GM12864 (cell line): Measurements from ENCODE around the gene PLXDC2.

Experiments used
- DNase-seq: peaks from one replicate; pipeline ENCODE4 v3.0.0-alpha.2; 2011; ENCODE audit warnings: low read depth
- H3K4me3 ChIP-seq: 2 replicates; pipeline ENCODE4 v1.5.1; 2011; ENCODE audit warnings: mild to moderate bottlenecking, low read depth, low read length, control low read depth
- TF ChIP-seq, protein P1 (sequence below): IDR thresholded peaks from 2 replicates; pipeline ENCODE4 v1.5.1; 2011; ENCODE audit warnings: low read depth, mild to moderate bottlenecking, moderate library complexity, low read length, control low read depth, inconsistent platforms; ENCODE audit errors: missing control alignments

PLXDC2 gene

DNA sequence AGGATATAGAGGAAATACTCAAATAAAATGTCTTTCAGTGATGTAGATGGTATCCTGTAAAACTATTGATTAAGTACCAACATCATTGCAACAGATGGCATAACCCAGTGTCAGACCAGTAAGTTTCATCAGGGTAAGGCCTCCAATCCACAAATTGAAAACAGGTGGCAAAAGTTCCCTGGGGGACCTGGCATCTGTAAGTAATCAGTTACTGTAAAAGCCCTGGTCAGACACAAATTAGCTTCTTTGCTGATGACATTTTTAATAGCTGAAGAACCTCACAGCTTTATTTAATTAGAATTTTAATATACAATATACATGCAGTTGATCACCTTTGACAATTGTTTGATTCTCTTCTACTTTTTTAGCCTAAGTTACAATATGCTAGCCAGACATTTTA, 152.5 kb downstream of the PLXDC2 start:
- H3K4me3 ChIP-seq = no peak overlapping the region
- no peak for DNase-seq
- TF ChIP-seq, protein P1, sequence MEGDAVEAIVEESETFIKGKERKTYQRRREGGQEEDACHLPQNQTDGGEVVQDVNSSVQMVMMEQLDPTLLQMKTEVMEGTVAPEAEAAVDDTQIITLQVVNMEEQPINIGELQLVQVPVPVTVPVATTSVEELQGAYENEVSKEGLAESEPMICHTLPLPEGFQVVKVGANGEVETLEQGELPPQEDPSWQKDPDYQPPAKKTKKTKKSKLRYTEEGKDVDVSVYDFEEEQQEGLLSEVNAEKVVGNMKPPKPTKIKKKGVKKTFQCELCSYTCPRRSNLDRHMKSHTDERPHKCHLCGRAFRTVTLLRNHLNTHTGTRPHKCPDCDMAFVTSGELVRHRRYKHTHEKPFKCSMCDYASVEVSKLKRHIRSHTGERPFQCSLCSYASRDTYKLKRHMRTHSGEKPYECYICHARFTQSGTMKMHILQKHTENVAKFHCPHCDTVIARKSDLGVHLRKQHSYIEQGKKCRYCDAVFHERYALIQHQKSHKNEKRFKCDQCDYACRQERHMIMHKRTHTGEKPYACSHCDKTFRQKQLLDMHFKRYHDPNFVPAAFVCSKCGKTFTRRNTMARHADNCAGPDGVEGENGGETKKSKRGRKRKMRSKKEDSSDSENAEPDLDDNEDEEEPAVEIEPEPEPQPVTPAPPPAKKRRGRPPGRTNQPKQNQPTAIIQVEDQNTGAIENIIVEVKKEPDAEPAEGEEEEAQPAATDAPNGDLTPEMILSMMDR = no peak

DNA sequence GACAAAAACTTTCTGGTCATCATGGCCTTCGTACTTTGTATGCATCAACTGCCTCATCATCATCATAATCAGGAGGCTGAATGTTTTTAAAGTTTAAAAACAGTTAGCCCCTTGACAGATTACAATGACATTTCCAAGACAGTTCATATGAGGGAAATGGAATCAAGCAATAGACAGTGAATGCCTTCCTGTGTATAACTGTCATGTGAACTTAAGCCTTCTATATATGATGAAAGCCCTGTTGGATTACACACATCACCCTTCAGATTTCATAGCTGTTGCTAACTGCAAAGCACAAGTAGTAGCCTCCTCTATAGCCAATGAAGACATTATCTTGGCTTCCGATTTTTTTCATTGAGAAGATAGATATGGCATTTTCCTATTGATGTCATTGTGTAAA, 154.0 kb downstream of the PLXDC2 start:
- DNase-seq = no peak
- TF ChIP-seq, protein P1 = no peak
- H3K4me3 ChIP-seq = no peak overlapping the region

DNA sequence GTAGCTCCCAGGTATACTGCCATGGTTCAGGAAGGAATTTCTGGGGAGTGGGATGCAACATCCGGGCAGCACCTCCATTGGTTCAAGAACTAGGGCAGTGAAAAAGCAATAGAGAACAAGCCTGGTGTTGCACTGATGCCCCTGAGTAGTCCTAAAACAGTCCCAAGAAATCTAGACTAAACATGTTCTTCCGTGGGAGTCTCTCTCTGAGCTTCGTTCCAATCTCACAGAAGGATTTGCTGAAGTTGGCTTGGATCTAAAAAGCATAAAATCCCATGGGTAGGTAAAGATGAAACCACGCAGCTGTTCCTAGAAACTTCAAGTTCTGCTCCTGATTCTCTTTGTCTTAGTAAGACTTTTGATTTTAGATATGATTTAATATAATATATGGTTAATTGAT, 154.5 kb downstream of the PLXDC2 start:
- no peak overlapping the region for H3K4me3 ChIP-seq
- TF ChIP-seq, protein P1 = no peak
- DNase-seq = no peak

DNA sequence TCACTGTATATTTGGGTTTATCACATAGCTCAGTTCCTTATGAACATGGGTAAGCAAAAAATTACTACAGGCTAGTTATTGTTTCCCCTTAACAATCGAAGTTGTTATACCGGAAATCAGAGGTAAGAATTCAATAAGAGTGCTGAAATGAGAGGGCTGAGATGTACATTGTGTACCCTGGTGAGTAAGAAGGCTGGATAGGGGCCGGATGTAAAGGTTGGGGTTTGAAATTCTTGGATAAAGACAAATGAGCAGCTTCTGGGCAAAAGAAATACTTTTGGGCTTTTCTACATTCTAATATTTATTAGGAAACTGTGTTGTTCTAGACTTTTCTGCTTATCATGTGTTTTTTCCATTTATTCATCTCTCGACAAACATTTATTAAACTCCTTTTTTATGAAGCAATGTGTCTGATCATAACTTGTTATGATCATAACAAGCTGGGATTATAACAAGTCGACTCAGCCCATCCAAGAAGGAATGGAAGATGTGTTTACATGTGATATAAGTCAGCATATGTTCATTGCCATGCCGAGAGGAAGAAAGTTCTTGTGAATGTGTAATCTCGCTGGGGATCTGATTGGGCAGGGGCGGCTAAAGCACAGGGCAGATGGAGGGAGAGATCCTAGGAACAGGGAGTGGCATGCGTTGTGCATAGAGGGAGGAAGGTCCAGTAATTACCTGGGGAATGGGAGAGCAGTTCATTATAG, 155.3 kb downstream of the PLXDC2 start:
- H3K4me3 ChIP-seq = no peak overlapping the region
- DNase-seq = no peak
- TF ChIP-seq, protein P1 = no peak

DNA sequence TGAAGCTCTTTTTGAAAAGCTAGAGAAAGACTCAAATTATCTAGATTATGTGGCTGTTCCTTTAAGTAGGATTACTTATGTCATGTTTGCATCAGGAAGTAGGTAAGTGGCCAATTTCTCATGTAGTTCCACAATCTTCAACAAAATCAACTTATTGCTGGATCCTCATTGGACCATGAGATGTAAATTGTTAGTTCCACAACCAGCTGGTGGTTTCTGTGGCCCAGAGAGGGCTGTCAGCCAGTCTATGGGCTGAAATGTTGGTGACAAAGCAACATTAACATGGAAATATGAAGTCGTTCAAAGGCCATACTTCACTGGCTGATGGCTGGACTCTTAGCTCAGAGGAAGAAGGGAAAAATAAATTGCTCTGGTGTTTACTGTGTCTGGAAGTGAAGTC, 157.9 kb downstream of the PLXDC2 start:
- no peak overlapping the region for H3K4me3 ChIP-seq
- TF ChIP-seq, protein P1 = no peak
- no peak for DNase-seq

DNA sequence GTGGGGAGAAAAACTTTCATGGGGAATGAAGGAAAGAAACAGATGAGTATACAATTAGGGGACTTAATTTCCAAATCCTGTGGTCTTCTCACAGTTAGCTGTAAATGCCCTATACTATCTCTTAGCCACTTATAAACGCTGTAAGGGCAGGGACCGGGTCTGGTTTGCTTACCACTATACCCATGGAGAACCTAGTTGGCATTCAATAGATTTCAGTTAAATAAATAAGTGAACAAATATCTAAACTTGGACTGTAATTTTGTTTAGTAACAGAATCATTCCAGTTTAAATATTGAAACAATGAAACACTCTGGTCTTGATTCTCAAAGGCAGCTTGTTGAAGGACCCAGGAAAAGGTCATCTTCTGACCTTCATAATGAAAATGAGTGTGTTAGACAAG, 158.3 kb downstream of the PLXDC2 start:
- no peak for DNase-seq
- TF ChIP-seq, protein P1 = no peak
- no peak overlapping the region for H3K4me3 ChIP-seq

DNA sequence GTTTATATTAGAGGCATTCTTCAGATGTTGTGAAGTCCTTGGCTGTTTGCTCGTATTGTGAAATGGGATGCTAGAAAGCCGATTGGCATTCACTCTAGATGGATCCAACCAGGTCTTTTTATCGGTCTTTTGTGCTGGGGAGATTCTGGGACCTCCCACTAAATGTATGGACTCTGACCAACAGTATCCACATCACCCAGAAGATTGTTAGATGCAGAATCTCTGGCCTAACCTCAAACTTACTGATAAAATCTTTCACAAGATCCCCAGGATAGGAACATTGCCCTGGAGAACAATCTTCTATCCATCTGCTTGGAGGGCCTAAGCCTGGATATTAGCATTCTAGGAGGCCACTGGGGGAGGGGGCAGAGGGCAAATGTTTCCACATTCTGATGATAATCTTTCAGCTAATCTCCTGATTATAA, 160.9 kb downstream of the PLXDC2 start:
- H3K4me3 ChIP-seq = no peak overlapping the region
- TF ChIP-seq, protein P1 = no peak
- no peak for DNase-seq
